GM12878 (cell line): Measurements from ENCODE around the gene TEX54. TPM values are rescaled to one million over a fixed set of nuclear protein-coding genes. Genes with fewer than 3 reads are reported as not detected.

Source experiments
- BHLHE40 ChIP-seq, 2 experiments: fragments of 450-650 bp in 1 of 2; IDR thresholded peaks; 2 replicates each; pipeline ENCODE4 v1.6.1; 2011 to 2017; ENCODE audit warnings: low read depth in 2 of 2, borderline replicate concordance in 1 of 2, improper control_type of control experiment in 1 of 2, low read length in 1 of 2, mild to moderate bottlenecking in 1 of 2
- BMI1 ChIP-seq: fragments of 450-650 bp; IDR thresholded peaks from 2 replicates; pipeline ENCODE4 v1.6.1; 2016; ENCODE audit warnings: mild to moderate bottlenecking, moderate library complexity, borderline replicate concordance
- CREB1 ChIP-seq: IDR thresholded peaks from 2 replicates; pipeline ENCODE4 v1.6.1; 2012; ENCODE audit warnings: low read depth, mild to moderate bottlenecking, inconsistent platforms
- EED ChIP-seq: sonication (generic); IDR thresholded peaks from 2 replicates; pipeline ENCODE4 v1.6.1; 2016; ENCODE audit warnings: antibody characterized with exemption, low read depth
- EGR1 ChIP-seq, 2 experiments: IDR thresholded peaks; 1 replicate in 1 of 2; 2 replicates in 1 of 2; pipeline ENCODE4 v1.6.1; 2011 to 2012; ENCODE audit warnings: low read depth in 2 of 2, low read length in 2 of 2, borderline replicate concordance in 1 of 2, mild to moderate bottlenecking in 1 of 2, moderate library complexity in 1 of 2
- EZH2 ChIP-seq: IDR thresholded peaks from 2 replicates; pipeline ENCODE4 v1.6.1; 2012; ENCODE audit warnings: low read depth, mild to moderate bottlenecking, control low read depth, inconsistent platforms, low read length, borderline replicate concordance; ENCODE audit not compliant: control insufficient read depth
- IRF4 ChIP-seq: IDR thresholded peaks from 2 replicates; pipeline ENCODE4 v1.6.1; 2011; ENCODE audit warnings: low read depth, low read length
- RUNX3 ChIP-seq: IDR thresholded peaks from 2 replicates; pipeline ENCODE4 v1.6.1; 2012; ENCODE audit warnings: low read length, inconsistent platforms
- SMAD5 ChIP-seq: IDR thresholded peaks from 2 replicates; pipeline ENCODE4 v1.6.1; 2016; ENCODE audit warnings: antibody characterized with exemption, low read depth
- SP1 ChIP-seq: IDR thresholded peaks from one replicate; pipeline ENCODE4 v1.6.1; 2011; ENCODE audit warnings: low read depth, low read length
- SRF ChIP-seq, 2 experiments: IDR thresholded peaks; 2 replicates each; pipeline ENCODE4 v1.6.1; 2011; ENCODE audit warnings: low read depth in 2 of 2, low read length in 2 of 2, mild to moderate bottlenecking in 1 of 2, moderate library complexity in 1 of 2
- SUZ12 ChIP-seq: fragments of 200-600 bp; sonication (generic); IDR thresholded peaks from one replicate; pipeline ENCODE4 v1.6.1; 2018; ENCODE audit warnings: antibody characterized with exemption, mild to moderate bottlenecking; ENCODE audit not compliant: unreplicated experiment
- TBL1XR1 ChIP-seq: IDR thresholded peaks from 2 replicates; pipeline ENCODE4 v1.6.1; 2012; ENCODE audit warnings: low read depth, low read length, improper control_type of control experiment
- ZNF207 ChIP-seq: fragments of 450-650 bp; IDR thresholded peaks from 2 replicates; pipeline ENCODE4 v1.6.1; 2014; ENCODE audit warnings: antibody characterized with exemption, mild to moderate bottlenecking, borderline replicate concordance
- polyA plus RNA-seq, 11 experiments: library from polyadenylated mRNA; depleted of rRNA in 4 of 11; unstranded in 6 of 11; stranded (reverse) in 5 of 11; fragments of >200 nt; fragmentation: Nextera tagmentation in 4 of 11; fragmentation: Illumina TruSeq in 1 of 11; extraction: Ambion mirVana in 4 of 11; extraction: Trizol in 1 of 11; gene quantifications; 1 replicate in 1 of 11; 2 replicates in 10 of 11; pipeline versions ENCODE4 v1.2.1 to v1.2.3, GENCODE V29; 2011 to 2016; ENCODE audit warnings: inconsistent platforms in 2 of 11, missing spikeins in 2 of 11, low read depth in 1 of 11
- total RNA-seq, 4 experiments: library from RNA; depleted of rRNA in 3 of 4; stranded (reverse); fragments of >200 nt in 3 of 4; fragmentation: Illumina TruSeq in 1 of 4; extraction: Trizol in 1 of 4; gene quantifications; 2 replicates each; pipeline versions ENCODE4 v1.2.1 to v1.2.3, GENCODE V29; 2013 to 2021
- TF ChIP-seq, protein P1 (sequence below): fragments of 450-650 bp; conservative IDR thresholded peaks from 2 replicates; pipeline ENCODE4 v1.6.1; 2017; ENCODE audit warnings: mild to moderate bottlenecking, moderate library complexity
- TF ChIP-seq, protein P2 (sequence below): fragments of 450-650 bp; IDR thresholded peaks from 2 replicates; pipeline ENCODE4 v1.6.1; 2014; ENCODE audit warnings: mild to moderate bottlenecking
- TF ChIP-seq, protein P3 (sequence below): fragments of 450-650 bp; IDR thresholded peaks from 2 replicates; pipeline ENCODE4 v1.6.1; 2016; ENCODE audit warnings: mild to moderate bottlenecking
- TF ChIP-seq, protein P4 (sequence below): fragments of 450-650 bp; IDR thresholded peaks from 2 replicates; pipeline ENCODE4 v1.6.1; 2017; ENCODE audit warnings: mild to moderate bottlenecking, low read depth, inconsistent platforms; ENCODE audit not compliant: poor library complexity, severe bottlenecking
- TF ChIP-seq, protein P5 (sequence below): IDR thresholded peaks from 2 replicates; pipeline ENCODE4 v1.6.1; 2011; ENCODE audit warnings: low read depth, low read length, improper control_type of control experiment, borderline replicate concordance
- TF ChIP-seq, protein P6 (sequence below): fragments of 450-650 bp; IDR thresholded peaks from 2 replicates; pipeline ENCODE4 v1.6.1; 2016; ENCODE audit warnings: mild to moderate bottlenecking

TEX54 gene
- total and polyA plus RNA-seq, 10 of the 15 experiments (the other 5 are each of a cell fraction or from before 2014, with no cell fraction given): 0.38 to 0.68 (median 0.51) TPM; not detected in 7

DNA sequence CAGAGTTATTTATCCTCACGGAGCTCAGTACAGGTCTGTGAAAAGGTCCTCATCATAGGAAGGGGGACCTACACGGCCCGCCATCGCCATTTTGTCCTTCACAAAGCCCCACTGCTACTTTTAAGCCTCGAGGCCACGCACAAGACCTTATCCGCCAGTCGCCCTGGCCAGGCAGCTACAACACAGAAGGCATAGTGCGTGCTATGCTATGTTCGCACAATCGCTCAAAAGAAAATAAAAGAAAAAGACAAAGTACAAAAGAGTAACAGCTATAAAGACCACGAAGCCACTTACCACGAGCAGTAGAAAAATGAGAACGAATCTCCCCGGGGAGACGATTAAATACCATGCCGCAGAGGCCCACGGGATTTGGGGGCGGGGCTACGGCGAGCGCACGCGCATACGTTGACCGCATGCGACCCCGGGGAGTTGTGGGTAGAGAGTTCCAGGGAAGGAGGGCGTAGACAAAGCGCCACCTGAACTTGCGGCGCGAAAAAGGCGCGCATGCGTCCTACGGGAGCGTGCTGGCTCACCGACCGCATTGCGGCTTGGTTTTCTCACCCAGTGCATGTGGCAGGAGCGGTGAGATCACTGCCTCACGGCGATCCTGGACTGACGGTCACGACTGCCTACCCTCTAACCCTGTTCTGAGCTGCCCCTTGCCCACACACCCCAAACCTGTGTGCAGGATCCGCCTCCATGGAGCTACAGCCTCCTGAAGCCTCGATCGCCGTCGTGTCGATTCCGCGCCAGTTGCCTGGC is 23.1 kb upstream of the TEX54 start (continued):
- TF ChIP-seq SUZ12: no peak
- peak; percentile 65; the same call in 1 of the 2 replicates for TF ChIP-seq IRF4
- TF ChIP-seq SP1: peak; percentile 92
- TF ChIP-seq RUNX3: peak; percentile 95
- TF ChIP-seq, protein P1, sequence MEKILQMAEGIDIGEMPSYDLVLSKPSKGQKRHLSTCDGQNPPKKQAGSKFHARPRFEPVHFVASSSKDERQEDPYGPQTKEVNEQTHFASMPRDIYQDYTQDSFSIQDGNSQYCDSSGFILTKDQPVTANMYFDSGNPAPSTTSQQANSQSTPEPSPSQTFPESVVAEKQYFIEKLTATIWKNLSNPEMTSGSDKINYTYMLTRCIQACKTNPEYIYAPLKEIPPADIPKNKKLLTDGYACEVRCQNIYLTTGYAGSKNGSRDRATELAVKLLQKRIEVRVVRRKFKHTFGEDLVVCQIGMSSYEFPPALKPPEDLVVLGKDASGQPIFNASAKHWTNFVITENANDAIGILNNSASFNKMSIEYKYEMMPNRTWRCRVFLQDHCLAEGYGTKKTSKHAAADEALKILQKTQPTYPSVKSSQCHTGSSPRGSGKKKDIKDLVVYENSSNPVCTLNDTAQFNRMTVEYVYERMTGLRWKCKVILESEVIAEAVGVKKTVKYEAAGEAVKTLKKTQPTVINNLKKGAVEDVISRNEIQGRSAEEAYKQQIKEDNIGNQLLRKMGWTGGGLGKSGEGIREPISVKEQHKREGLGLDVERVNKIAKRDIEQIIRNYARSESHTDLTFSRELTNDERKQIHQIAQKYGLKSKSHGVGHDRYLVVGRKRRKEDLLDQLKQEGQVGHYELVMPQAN: peak; percentile 94
- peak; percentile 82 for TF ChIP-seq CREB1
- TF ChIP-seq, protein P2, sequence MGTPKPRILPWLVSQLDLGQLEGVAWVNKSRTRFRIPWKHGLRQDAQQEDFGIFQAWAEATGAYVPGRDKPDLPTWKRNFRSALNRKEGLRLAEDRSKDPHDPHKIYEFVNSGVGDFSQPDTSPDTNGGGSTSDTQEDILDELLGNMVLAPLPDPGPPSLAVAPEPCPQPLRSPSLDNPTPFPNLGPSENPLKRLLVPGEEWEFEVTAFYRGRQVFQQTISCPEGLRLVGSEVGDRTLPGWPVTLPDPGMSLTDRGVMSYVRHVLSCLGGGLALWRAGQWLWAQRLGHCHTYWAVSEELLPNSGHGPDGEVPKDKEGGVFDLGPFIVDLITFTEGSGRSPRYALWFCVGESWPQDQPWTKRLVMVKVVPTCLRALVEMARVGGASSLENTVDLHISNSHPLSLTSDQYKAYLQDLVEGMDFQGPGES: peak; percentile 52; the same call in 1 of the 2 replicates
- TF ChIP-seq, protein P3, sequence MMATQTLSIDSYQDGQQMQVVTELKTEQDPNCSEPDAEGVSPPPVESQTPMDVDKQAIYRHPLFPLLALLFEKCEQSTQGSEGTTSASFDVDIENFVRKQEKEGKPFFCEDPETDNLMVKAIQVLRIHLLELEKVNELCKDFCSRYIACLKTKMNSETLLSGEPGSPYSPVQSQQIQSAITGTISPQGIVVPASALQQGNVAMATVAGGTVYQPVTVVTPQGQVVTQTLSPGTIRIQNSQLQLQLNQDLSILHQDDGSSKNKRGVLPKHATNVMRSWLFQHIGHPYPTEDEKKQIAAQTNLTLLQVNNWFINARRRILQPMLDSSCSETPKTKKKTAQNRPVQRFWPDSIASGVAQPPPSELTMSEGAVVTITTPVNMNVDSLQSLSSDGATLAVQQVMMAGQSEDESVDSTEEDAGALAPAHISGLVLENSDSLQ: peak; percentile 67; the same call in 1 of the 2 replicates
- peak in 1 of 2 experiments; percentile 93 for TF ChIP-seq BHLHE40 (IDR thresholded peaks at IDR 0.05; ENCODE audit: borderline replicate concordance in 1 of 2, low read depth in 2 of 2, low read length in 1 of 2)
- TF ChIP-seq ZNF207: peak; percentile 84
- TF ChIP-seq, protein P4, sequence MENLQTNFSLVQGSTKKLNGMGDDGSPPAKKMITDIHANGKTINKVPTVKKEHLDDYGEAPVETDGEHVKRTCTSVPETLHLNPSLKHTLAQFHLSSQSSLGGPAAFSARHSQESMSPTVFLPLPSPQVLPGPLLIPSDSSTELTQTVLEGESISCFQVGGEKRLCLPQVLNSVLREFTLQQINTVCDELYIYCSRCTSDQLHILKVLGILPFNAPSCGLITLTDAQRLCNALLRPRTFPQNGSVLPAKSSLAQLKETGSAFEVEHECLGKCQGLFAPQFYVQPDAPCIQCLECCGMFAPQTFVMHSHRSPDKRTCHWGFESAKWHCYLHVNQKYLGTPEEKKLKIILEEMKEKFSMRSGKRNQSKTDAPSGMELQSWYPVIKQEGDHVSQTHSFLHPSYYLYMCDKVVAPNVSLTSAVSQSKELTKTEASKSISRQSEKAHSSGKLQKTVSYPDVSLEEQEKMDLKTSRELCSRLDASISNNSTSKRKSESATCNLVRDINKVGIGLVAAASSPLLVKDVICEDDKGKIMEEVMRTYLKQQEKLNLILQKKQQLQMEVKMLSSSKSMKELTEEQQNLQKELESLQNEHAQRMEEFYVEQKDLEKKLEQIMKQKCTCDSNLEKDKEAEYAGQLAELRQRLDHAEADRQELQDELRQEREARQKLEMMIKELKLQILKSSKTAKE: no peak
- TF ChIP-seq EZH2: no peak
- no peak for TF ChIP-seq BMI1
- TF ChIP-seq, protein P5, sequence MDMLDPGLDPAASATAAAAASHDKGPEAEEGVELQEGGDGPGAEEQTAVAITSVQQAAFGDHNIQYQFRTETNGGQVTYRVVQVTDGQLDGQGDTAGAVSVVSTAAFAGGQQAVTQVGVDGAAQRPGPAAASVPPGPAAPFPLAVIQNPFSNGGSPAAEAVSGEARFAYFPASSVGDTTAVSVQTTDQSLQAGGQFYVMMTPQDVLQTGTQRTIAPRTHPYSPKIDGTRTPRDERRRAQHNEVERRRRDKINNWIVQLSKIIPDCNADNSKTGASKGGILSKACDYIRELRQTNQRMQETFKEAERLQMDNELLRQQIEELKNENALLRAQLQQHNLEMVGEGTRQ: no peak; the same call in 1 of the 2 replicates
- peak; percentile 99 for TF ChIP-seq SMAD5
- peak; percentile 56; the same call in 1 of the 2 replicates for TF ChIP-seq EED
- TF ChIP-seq TBL1XR1: no peak
- TF ChIP-seq EGR1 (IDR thresholded peaks at IDR 0.05; ENCODE audit: borderline replicate concordance in 1 of 2, low read depth in 2 of 2, low read length in 2 of 2): peak in 1 of 2 experiments; percentile 20; a peak in 1 of 3 replicates
- TF ChIP-seq, protein P6, sequence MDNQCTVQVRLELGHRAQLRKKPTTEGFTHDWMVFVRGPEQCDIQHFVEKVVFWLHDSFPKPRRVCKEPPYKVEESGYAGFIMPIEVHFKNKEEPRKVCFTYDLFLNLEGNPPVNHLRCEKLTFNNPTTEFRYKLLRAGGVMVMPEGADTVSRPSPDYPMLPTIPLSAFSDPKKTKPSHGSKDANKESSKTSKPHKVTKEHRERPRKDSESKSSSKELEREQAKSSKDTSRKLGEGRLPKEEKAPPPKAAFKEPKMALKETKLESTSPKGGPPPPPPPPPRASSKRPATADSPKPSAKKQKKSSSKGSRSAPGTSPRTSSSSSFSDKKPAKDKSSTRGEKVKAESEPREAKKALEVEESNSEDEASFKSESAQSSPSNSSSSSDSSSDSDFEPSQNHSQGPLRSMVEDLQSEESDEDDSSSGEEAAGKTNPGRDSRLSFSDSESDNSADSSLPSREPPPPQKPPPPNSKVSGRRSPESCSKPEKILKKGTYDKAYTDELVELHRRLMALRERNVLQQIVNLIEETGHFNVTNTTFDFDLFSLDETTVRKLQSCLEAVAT: peak; percentile 94
- TF ChIP-seq SRF (IDR thresholded peaks at IDR 0.05; ENCODE audit: low read depth in 2 of 2, low read length in 2 of 2): no peak
